ENCODE measurements around the gene BPIFA2. TPM values are rescaled to one million over a fixed set of nuclear protein-coding genes. Genes with fewer than 3 reads are reported as not detected.

The BPIFA2 gene
- total RNA-seq, 1 experiment from 2014 or later = not detected

DNA sequence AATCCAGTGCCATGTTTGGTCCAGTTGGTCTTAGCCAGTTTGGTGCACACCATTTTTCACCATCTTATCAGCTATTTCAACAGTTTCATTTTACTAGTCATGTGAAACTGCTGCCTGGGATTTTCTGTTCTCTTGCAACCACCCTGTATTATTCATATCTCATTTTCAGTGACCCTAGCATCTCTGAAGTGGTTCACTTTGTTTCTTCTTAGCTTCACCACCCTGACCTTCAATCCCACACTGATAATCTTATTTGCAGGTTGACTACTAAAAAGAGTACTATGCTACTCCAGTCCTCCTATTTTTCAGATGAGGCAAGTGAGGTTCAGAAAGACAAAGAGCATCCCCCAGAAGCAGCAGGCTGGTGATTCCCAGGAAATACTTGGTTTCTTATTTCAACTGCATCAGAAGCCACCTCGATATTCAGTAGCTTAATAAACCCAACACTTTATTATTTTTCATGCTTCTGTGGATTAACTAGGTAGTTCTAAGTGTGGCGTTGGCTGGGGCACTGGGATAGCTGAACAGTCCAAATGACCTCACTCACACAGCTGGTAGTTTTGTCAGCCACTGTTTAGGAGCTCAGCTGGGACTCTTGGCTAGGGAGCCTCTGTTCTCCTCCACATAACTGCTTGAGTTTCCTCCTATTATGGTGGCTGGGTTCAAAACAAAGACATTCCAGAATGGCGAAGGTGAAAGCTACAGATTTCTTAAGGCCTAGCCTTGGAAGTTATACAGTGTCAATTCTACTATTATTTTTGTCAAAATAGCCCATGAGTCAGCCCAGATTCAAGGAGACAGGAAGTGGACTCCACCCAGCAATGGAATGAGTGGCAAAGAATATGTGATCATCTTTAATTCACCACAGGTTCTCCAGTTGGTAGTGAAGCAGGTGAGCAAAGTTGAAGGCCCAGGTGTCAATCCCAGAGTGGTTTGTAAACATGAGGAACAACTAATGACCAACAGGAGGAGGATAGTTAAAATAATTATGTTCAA lies 47.9 kb upstream of the BPIFA2 start:
- no peaks in the 10 kb centered on the region for H3K4me1 ChIP-seq (ENCODE audit: insufficient read depth, low read length)
- WGBS (ENCODE audit: extremely low coverage, insufficient read length, low lambda C conversion rate) = no CpG with 5 or more reads among the region's 3 CpGs
- TF ChIP-seq, protein P1, sequence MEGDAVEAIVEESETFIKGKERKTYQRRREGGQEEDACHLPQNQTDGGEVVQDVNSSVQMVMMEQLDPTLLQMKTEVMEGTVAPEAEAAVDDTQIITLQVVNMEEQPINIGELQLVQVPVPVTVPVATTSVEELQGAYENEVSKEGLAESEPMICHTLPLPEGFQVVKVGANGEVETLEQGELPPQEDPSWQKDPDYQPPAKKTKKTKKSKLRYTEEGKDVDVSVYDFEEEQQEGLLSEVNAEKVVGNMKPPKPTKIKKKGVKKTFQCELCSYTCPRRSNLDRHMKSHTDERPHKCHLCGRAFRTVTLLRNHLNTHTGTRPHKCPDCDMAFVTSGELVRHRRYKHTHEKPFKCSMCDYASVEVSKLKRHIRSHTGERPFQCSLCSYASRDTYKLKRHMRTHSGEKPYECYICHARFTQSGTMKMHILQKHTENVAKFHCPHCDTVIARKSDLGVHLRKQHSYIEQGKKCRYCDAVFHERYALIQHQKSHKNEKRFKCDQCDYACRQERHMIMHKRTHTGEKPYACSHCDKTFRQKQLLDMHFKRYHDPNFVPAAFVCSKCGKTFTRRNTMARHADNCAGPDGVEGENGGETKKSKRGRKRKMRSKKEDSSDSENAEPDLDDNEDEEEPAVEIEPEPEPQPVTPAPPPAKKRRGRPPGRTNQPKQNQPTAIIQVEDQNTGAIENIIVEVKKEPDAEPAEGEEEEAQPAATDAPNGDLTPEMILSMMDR (conservative IDR thresholded peaks at IDR 0.05) = no peak
- Mint-ChIP-seq H3K27me3 (ENCODE audit: low read depth) (peaks cover 37% of the 10 kb centered on the region), H3K4me3 (no peak overlapping the region), H3K4me1 (no peaks in the 10 kb centered on the region), H3K9me3 (peaks cover 22 to 24% of the 10 kb centered on the region in 2 experiments), H3K27ac (no peak overlapping the region), H3K36me3 (ENCODE audit: insufficient read depth in 1 of 3, low read depth in 3 of 3) (peaks cover 2 to 5% (median 4%) of the 10 kb centered on the region in 3 experiments; a peak in 4 of 7 replicates)
- no peak overlapping the region for H2BK5ac ChIP-seq (ENCODE audit: insufficient read length, low read length)
- H3K79me1 ChIP-seq (ENCODE audit: insufficient read depth, low read depth, low read length, poor library complexity, severe bottlenecking) = no peaks in the 10 kb centered on the region
- DNase-seq = no peak
- H3K27ac ChIP-seq (ENCODE audit: insufficient read length, low read depth, low read length) = no peak overlapping the region
- H3K18ac ChIP-seq (ENCODE audit: insufficient read length, low read depth, low read length) = no peak overlapping the region
- H3T11ph ChIP-seq (ENCODE audit: low read length) = no peak overlapping the region
- H3K9me3 ChIP-seq (ENCODE audit: control insufficient read depth, low read depth, low read length) = no peaks in the 10 kb centered on the region
- no peak overlapping the region for H3K14ac ChIP-seq (ENCODE audit: insufficient read depth, low read length)
- no peaks in the 10 kb centered on the region for H3K27me3 ChIP-seq (ENCODE audit: insufficient read depth, low read length)
- H3K56ac ChIP-seq (ENCODE audit: insufficient read length, low read depth, low read length) = no peak overlapping the region
- no peak overlapping the region for H2AFZ ChIP-seq (ENCODE audit: low read length)
- H2BK120ac ChIP-seq (ENCODE audit: low read depth, low read length, poor library complexity, severe bottlenecking) = no peak overlapping the region
- no peak overlapping the region for H3K23ac ChIP-seq (ENCODE audit: insufficient read length, low read depth, low read length)
- no peak overlapping the region for H4K8ac ChIP-seq (replicated peaks; ENCODE audit: insufficient read length, low read depth, low read length)
- no peaks in the 10 kb centered on the region for H4K20me1 ChIP-seq (ENCODE audit: control insufficient read depth, insufficient read depth, insufficient read length)
- H3K4ac ChIP-seq (ENCODE audit: low read depth, low read length) = no peak overlapping the region
- H2BK12ac ChIP-seq (ENCODE audit: insufficient read length, low read depth, low read length) = no peak overlapping the region
- no peak overlapping the region for H3K9ac ChIP-seq (ENCODE audit: extremely low read depth, insufficient read length, low read length)
- H3K23me2 ChIP-seq (ENCODE audit: insufficient read length, low read depth, low read length, poor library complexity, severe bottlenecking) = no peaks in the 10 kb centered on the region
- no peak overlapping the region for H2AK5ac ChIP-seq (ENCODE audit: insufficient read length, low read length)
- H3K4me2 ChIP-seq (ENCODE audit: insufficient read depth, insufficient read length, low read length) = no peak overlapping the region
- no peak overlapping the region for H2BK15ac ChIP-seq (ENCODE audit: low read depth, low read length)
- H4K5ac ChIP-seq (ENCODE audit: insufficient read length, low read depth, low read length) = no peak overlapping the region
- H2BK20ac ChIP-seq (ENCODE audit: low read depth, low read length, poor library complexity, severe bottlenecking) = no peak overlapping the region
- no peak overlapping the region for H4K91ac ChIP-seq (ENCODE audit: insufficient read length, low read depth, low read length)
- no peaks in the 10 kb centered on the region for H3K79me2 ChIP-seq (ENCODE audit: insufficient read depth, low read length)
